Tibial nerve (tissue), 4 donors: ENCODE measurements around the gene PRR22. TPM values are rescaled to one million over a fixed set of nuclear protein-coding genes. Genes with fewer than 3 reads are reported as not detected.

Experiments used
- DNase-seq, 2 donors: peaks; one replicate each; pipeline ENCODE4 v3.0.0-alpha.2; 2019; ENCODE audit warnings: low spot score in 2 of 2
- H3K27ac ChIP-seq, 4 donors: fragments of 200-600 bp; sonication (generic) in 3 of 4; one replicate each; pipeline ENCODE4 v1.5.1; 2017 to 2019; ENCODE audit warnings: mild to moderate bottlenecking in 1 of 4
- H3K27me3 ChIP-seq, 2 donors: fragments of 200-600 bp; sonication (generic) in 1 of 2; one replicate each; pipeline versions ENCODE4 v1.5.1 to v1.6.0; 2017 to 2019
- H3K36me3 ChIP-seq, 3 donors: fragments of 200-600 bp; sonication (generic); one replicate each; pipeline ENCODE4 v1.5.1; 2018 to 2019
- H3K4me1 ChIP-seq, 4 donors: fragments of 200-600 bp; sonication (generic) in 3 of 4; one replicate each; pipeline ENCODE4 v1.5.1; 2017 to 2019
- H3K4me3 ChIP-seq, 4 donors: fragments of 200-600 bp; sonication (generic) in 3 of 4; one replicate each; pipeline ENCODE4 v1.5.1; 2017 to 2019; ENCODE audit warnings: mild to moderate bottlenecking in 1 of 4, moderate library complexity in 1 of 4
- H3K9me3 ChIP-seq, 4 donors: fragments of 200-600 bp; sonication (generic) in 3 of 4; one replicate each; pipeline ENCODE4 v1.5.1; 2017 to 2019
- EP300 ChIP-seq, 2 donors: sonication (generic); formaldehyde crosslinking; IDR thresholded peaks; one replicate each; pipeline ENCODE4 v1.6.1; 2017; ENCODE audit warnings: antibody characterized with exemption in 2 of 2, mild to moderate bottlenecking in 1 of 2
- POLR2A ChIP-seq, 2 donors: fragments of 450-650 bp; IDR thresholded peaks; one replicate each; pipeline ENCODE4 v1.6.1; 2017; ENCODE audit warnings: antibody characterized with exemption in 2 of 2, mild to moderate bottlenecking in 2 of 2, moderate library complexity in 2 of 2
- WGBS, 2 donors: methylation state at CpG; one replicate each; pipeline ENCODE4 v1.1.5; 2018; 5-methylcytosine and 5-hydroxymethylcytosine counted together
- total RNA-seq, 4 donors: library from RNA; depleted of rRNA; stranded (reverse); fragments of >200 nt; gene quantifications; one replicate each; pipeline ENCODE4 v1.1.0, GENCODE V29; 2016
- TF ChIP-seq, protein P1 (sequence below), 5 experiments: fragments of 200-600 bp in 3 of 5; fragments of 450-650 bp in 2 of 5; sonication (generic) in 3 of 5; IDR thresholded peaks; one replicate each; pipeline ENCODE4 v1.5.1; 2016 to 2019; ENCODE audit warnings: antibody characterized with exemption in 5 of 5, mild to moderate bottlenecking in 3 of 5, moderate library complexity in 2 of 5

Gene PRR22
- total RNA-seq = 1 to 10 TPM in 3 of 4 donors, under 1 TPM in 1; 0.66 to 6.3 (median 2.3) TPM

DNA sequence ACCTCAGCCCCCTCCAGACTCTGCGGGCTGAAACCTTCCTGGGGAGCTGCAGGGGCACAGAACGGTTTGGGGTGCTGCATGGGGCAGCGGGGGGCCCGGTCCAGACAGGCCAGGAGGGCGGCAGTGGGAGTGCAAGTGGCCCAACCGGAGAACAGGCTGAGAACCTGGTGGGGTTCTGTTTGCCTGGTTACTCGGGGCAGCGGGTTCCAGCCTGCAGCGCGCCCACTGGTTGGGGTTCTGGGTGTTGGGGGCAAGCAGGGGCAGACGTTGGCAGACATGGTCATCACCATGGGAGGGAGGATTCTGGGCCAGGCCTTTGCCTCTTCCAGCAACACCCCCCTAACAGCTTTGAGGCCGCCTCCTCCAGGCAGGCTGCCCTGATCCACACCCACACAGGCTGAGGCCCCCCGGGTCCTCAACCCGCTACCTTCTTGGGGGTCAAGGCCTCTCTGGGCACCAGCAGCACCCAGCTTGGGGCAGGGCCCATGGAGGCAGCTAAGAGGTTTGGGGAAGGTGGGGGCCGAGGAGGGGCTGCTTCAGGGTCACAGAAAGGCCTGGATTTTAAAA is at the start of gene PRR22:
Gene PRR22 (minus strand): TSS at position 166 of the 567 bp plus-strand sequence. CDS start 86 bp downstream, at position 80.
- no peaks in the 10 kb centered on the region for H3K27me3 ChIP-seq
- WGBS, 2 donors = 90 to 91% methylated on average over 15 of the region's 15 CpGs
- TF ChIP-seq, protein P1, sequence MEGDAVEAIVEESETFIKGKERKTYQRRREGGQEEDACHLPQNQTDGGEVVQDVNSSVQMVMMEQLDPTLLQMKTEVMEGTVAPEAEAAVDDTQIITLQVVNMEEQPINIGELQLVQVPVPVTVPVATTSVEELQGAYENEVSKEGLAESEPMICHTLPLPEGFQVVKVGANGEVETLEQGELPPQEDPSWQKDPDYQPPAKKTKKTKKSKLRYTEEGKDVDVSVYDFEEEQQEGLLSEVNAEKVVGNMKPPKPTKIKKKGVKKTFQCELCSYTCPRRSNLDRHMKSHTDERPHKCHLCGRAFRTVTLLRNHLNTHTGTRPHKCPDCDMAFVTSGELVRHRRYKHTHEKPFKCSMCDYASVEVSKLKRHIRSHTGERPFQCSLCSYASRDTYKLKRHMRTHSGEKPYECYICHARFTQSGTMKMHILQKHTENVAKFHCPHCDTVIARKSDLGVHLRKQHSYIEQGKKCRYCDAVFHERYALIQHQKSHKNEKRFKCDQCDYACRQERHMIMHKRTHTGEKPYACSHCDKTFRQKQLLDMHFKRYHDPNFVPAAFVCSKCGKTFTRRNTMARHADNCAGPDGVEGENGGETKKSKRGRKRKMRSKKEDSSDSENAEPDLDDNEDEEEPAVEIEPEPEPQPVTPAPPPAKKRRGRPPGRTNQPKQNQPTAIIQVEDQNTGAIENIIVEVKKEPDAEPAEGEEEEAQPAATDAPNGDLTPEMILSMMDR (IDR thresholded peaks at IDR 0.05) = no peak
- no peak for TF ChIP-seq POLR2A (IDR thresholded peaks at IDR 0.05)
- TF ChIP-seq EP300 (IDR thresholded peaks at IDR 0.05) = no peak

DNA sequence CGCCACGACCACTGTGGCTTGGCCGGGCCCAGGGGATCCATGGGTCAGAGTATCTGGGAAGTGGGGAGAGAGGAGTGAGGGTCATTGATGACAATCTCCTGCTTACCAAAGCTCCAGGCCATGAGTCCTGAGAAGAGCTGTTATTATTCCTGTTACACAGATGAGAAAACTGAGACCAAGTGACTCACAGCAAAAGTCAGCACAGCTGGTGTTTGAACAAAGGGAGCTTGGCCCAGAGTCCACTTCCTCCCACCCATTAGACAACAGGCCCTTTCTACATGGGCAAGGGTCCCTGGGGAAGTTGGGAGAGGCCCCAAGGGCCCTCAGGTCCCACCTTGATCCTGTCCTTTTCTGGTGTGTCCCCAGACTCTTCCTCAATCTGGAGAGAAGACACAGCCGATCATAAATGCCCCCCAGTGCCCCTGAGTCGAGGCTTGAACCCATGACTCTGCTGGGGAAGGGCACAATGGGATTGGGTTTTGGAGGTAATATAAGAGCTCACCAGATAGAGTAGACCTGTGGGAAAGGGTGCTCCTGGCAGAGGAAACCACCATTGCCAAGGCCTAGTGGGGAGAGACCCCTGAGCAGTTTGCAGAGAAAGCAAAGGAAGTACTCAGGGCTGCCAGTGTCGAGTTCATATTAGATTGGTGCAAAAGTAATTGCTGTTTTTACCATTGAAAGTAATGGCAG is 48.1 kb upstream of the PRR22 start:
- no peak for DNase-seq
- H3K4me1 ChIP-seq = peaks cover 0 to 19% (median 8%) of the 10 kb centered on the region in 4 donors
- no peak overlapping the region for H3K4me3 ChIP-seq
- H3K27ac ChIP-seq = no peak overlapping the region
- peaks cover 0 to 65% of the 10 kb centered on the region in 2 donors for H3K27me3 ChIP-seq
- H3K9me3 ChIP-seq = no peaks in the 10 kb centered on the region
- H3K36me3 ChIP-seq = no peaks in the 10 kb centered on the region
- 75 to 87% methylated on average over 6 of the region's 6 CpGs for WGBS, 2 donors
- TF ChIP-seq EP300 (IDR thresholded peaks at IDR 0.05) (no peak), POLR2A (IDR thresholded peaks at IDR 0.05) (no peak)
- TF ChIP-seq, protein P1 (IDR thresholded peaks at IDR 0.05) = no peak

More for the DNA sequence above, at the start of gene PRR22:
- no peak for DNase-seq
- no peaks in the 10 kb centered on the region for H3K9me3 ChIP-seq
- H3K36me3 ChIP-seq = peaks cover 3 to 71% (median 21%) of the 10 kb centered on the region in 3 donors
- H3K4me1 ChIP-seq = peaks cover 0 to under 1% (median 0%) of the 10 kb centered on the region in 4 donors
- H3K27ac ChIP-seq = no peak within 1 kb of the TSS
- no peak within 1 kb of the TSS for H3K4me3 ChIP-seq

DNA sequence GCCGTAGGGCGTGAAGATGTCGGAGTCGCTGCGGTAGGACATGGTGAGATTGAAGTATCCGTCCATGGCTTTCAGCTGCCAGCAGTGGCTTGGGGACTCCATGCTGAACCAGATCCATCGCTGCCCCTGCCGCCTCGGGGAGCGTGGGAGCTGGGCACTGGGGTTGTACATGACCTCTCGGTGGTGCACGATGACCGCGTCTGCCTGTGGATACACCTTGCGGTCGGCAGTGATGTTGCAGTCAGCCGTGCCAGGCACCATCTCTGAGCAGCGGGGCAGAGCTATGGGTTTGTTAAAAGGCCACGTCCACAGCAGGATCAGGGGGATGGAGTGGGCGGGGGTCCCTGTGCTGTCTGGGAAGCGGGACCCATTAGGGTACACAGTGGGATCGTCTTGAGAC is 47.5 kb upstream of the PRR22 start:
- Histone ChIP-seq H3K9me3 (no peaks in the 10 kb centered on the region), H3K36me3 (no peaks in the 10 kb centered on the region), H3K27ac (no peak overlapping the region), H3K4me1 (peaks cover 0 to 19% (median 8%) of the 10 kb centered on the region in 4 donors), H3K27me3 (peaks cover 0 to 65% of the 10 kb centered on the region in 2 donors), H3K4me3 (no peak overlapping the region)
- DNase-seq = no peak
- WGBS, 2 donors = 83 to 86% methylated on average over 22 of the region's 22 CpGs
- TF ChIP-seq, protein P1 (IDR thresholded peaks at IDR 0.05) = no peak
- TF ChIP-seq POLR2A (IDR thresholded peaks at IDR 0.05) = no peak

DNA sequence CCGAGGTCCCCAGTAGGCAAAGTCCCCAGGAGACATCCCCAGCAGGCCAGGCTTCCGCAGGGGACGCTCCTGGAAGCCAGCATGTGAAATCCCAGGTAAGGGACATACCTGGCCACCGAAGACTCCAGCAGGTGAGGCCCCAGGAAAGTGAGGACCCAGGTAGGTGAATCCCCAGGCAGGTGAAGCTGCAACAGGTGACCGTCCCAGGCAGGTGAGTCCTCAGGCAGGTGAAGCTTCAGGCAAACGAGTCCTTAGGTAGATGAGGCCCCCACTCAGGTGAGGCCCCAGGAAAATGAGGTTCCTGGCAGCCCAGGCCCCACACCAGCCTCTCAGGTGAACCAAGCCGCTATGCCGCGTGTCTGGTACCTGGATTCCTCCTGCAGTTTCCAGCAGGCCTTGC is 46.6 kb upstream of the PRR22 start:
- no peaks in the 10 kb centered on the region for H3K9me3 ChIP-seq
- peaks cover 0 to 72% of the 10 kb centered on the region in 2 donors for H3K27me3 ChIP-seq
- H3K36me3 ChIP-seq = no peaks in the 10 kb centered on the region
- no peak for DNase-seq
- 86 to 87% methylated on average over 4 to 6 of the region's 9 CpGs for WGBS, 2 donors
- H3K4me1 ChIP-seq = peaks cover 0 to 19% (median 8%) of the 10 kb centered on the region in 4 donors
- H3K27ac ChIP-seq = no peak overlapping the region
- no peak overlapping the region for H3K4me3 ChIP-seq
- TF ChIP-seq POLR2A (IDR thresholded peaks at IDR 0.05) (no peak), EP300 (IDR thresholded peaks at IDR 0.05) (no peak)
- TF ChIP-seq, protein P1 (IDR thresholded peaks at IDR 0.05) = no peak
